Muscle of arm (tissue), 12 donors: ENCODE measurements around the gene ARL15. TPM values are rescaled to one million over a fixed set of nuclear protein-coding genes. Genes with fewer than 3 reads are reported as not detected.
A peak's percentile ranks its signal among the peaks of the same experiment; 100 is the strongest.

ENCODE experiments used
- DNase-seq: peaks from one replicate; pipeline ENCODE4 v3.0.0-alpha.2; 2013
- polyA plus RNA-seq, 12 donors: library from polyadenylated mRNA; unstranded; fragments of 120-200 nt; gene quantifications; one replicate each; pipeline ENCODE4 v1.2.1, GENCODE V29; 2013; ENCODE audit not compliant: insufficient read length in 12 of 12

Gene ARL15
- polyA plus RNA-seq, 12 donors = 22.9 to 139 (median 30.5) TPM

DNA sequence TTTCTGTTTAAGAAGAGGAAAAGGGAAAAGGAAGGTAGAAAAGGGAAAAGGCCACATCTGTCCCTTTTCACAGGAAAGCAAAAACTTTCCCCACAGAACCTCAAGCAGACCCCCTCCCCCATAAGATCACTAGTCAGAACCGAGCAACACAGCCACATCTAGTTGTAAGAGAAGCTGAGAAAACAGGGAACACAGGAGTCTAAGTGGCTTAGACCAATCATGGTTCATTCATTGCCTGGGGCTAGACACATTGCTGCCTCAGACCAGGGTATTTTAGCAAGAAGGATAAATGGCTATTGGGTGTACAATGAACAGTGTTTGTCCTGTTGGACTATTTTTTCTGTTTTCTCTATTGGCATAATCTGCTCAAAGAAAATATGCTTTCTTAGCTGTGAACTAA is 98.0 kb downstream of the ARL15 start:
- DNase-seq = no peak

DNA sequence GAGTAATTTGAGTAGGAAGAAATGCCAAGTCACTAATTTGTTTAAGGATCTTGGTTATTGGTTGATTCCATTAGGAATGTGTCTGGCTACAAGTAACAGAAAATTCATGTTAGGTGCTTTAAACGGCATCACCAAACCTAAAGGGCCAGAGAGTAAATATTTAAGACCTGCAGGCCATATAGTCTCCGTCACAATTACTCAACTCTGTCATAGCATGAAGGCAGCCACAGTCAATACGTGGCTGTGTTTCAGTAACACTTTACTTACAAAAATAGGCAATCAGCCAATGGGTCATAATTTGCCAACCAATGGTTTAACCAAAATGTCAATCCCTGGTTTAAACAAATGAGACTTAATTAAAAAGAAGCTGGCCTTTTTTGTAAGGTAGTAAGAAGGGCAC is 98.5 kb downstream of the ARL15 start:
- DNase-seq = no peak

DNA sequence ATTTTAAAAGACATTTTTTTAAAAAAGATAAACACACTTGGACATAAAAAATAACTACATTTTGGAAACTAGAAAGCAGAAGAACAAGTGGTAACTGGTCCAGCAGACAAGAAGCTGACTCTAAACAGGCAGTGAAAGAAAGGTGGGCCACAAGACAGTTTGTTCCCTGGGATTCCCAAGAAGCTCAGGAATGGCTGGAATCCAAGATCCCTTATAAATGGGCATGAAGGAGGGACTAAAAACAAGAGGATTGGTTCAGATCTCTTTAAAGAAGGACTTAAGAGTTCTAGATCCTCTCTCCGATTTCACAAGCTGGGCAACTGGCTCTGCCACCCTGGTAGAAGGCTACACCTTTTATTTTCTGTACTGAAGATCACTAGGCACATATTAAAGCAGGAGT is 102.8 kb downstream of the ARL15 start:
- DNase-seq = no peak

- no peak for DNase-seq
Measured at GRCh38 chr5:54206580-54207229, 103.7 kb downstream of the ARL15 start.

GRCh38 chr5:54205918-54206317 is 104.5 kb downstream of the ARL15 start:
- no peak for DNase-seq

DNA sequence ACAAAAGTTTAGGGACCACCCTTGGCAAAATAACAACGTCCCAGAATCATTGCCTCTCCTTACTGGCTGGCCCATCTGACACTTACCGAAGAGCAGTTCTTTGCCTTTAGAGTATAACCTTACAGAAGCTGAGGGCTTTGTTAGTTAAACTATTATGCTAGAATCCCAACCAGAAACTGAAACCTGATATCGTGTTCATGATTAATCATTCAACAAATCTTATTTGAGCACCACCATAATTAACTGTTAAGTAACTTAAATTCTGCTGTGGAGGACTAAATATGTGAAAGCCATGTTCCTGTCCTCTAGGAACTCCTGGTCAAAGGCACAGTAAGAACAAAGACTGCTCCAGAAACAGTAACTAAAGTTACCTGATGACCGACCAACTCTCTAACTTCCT is 104.9 kb downstream of the ARL15 start:
- no peak for DNase-seq

DNA sequence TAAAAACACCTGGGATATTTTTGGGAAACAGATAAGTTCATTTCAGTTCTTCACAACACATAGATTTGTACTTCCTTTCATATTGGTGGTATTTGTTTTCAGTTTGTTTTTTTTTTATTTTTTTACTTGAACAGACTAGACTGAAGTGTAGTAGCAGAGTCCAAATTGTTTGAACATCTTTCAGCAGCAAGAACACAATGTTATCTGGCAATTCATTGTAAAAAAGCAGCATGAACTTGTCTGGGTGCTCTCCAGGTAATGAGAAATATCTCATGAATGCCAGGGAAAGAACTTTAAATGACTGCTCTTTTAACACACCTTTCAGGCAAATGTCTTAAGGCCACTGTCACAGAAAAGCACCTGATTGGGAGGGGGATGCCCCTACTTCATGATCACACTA is 113.4 kb downstream of the ARL15 start:
- no peak for DNase-seq

DNA sequence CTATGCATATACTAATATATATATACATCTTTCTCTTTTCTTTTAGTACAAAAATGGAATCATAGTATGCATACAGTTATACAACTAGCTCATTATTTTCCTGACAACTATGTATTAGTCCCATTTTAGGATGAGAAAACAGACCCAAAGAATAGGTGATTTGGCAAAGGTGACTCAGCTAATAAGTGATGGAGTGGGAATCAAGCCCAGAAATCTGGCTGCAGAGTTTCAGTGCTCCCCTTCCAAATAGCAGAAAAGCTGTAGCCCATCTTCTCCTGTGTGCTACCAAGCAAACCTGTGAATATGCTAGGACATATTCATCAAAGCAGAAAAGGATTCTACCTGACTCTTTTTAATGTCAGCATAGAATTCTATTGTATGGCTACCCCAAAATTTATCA is 114.7 kb downstream of the ARL15 start:
- DNase-seq = no peak

- peak; percentile 52 for DNase-seq
Measured at GRCh38 chr5:54194318-54194717, 116.1 kb downstream of the ARL15 start.

DNA sequence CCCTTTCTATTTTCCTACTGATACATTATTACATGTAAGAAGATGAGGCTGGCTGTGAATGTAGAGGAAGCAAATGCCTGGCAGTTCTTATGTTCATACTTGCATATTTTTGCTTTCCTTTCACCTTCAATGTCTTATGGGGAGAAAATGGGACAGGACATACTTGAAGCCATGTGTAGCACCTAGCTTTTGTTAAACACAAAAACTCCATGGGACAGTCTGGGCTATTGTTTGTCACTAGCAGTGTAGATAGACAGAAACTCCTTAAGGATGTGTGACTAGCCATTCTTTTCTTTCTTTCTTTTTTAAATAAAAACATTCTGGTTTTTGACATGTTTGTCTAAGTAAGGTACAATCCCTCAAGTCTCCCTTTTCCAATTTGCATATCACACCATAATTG is 122.7 kb downstream of the ARL15 start:
- DNase-seq = no peak

DNA sequence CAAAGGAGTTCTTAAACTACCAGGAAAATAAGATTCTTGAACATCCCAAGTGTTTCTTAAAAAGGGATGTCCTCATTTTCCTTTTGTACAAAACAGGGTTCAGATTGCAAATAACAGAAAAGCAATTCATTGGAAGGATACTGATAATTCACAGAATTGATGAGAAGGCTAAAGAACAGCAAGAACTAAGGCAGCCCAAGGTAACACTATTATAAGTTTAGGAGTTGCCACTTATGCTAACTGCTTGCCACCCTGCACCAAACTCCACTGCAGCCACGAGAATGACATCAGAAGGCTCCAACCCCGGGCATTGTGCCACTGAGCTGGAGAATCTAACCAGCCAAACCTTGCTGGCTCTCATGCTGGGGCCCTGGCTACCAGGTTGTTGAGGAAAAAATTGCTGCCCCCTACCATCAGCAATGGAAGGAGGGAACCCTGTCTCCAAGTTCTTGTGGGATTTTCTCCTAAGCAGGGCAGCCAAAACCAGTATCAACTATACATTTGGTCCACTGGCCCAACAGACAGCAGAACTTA is 123.4 kb downstream of the ARL15 start:
- no peak for DNase-seq

GRCh38 chr5:54186108-54186507 is 124.3 kb downstream of the ARL15 start:
- DNase-seq = no peak

DNA sequence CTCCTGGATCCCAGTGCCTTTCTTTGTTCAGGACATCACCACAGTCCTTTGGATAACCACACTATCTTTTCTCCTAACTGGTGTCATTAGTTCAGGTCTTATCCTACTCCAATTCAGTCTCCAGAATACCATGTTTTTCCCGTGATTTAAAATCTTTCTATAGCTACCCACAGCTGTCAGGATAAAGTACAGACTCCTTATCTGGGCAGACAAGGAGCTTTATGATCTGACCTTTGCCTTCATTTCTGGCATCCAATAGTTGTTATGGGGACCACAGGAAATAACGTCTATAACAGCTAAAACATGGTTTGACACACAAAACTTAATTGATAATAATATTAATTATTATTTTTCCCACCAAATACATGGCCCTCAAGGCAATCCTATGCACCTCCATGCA is 125.6 kb downstream of the ARL15 start:
- no peak for DNase-seq

- no peak for DNase-seq
Measured at GRCh38 chr5:54180630-54181031, 129.7 kb downstream of the ARL15 start.

- DNase-seq = no peak
Measured at GRCh38 chr5:54178991-54179390, 131.4 kb downstream of the ARL15 start.

DNA sequence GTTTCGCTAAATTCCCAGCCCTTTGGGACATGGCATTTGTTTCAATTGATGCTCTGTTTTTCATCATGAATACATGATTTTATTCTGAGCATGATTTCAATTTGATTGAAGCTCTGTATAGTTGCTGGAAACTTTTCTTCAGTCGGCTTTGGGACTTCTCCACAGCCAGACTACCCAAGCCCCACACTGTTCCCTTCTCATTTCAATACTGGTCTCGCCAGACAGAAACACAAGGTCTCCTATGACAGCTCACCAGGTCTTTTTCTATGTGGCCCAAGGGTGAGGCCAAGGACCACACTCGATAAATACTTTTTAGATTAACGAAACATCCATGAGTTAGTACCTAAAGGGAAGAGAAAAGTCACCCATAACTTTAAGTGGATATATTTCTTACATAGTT is 132.2 kb downstream of the ARL15 start:
- no peak for DNase-seq

DNA sequence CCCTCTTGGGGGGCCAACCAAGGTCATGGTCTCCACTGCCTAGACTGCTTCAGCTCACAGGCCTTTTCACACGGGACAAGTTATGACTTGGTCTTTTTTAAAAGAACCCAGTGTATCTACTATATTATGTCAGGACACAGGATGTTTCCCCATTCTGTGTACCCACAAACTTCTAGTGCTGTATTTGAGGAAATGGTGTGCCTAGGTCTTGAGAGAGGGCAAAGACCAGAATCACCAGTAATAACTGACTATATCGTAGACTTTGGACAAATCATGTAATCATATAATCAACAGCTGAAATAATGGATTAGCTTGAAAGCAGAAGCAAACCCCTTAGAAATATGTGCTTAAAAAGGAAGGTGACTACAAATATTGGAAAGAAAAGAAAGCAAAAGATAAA is 133.3 kb downstream of the ARL15 start:
- DNase-seq = no peak

- DNase-seq = no peak
Measured at GRCh38 chr5:54176066-54176830, 134.1 kb downstream of the ARL15 start.

- DNase-seq = no peak
Measured at GRCh38 chr5:54173251-54173650, 137.1 kb downstream of the ARL15 start.

DNA sequence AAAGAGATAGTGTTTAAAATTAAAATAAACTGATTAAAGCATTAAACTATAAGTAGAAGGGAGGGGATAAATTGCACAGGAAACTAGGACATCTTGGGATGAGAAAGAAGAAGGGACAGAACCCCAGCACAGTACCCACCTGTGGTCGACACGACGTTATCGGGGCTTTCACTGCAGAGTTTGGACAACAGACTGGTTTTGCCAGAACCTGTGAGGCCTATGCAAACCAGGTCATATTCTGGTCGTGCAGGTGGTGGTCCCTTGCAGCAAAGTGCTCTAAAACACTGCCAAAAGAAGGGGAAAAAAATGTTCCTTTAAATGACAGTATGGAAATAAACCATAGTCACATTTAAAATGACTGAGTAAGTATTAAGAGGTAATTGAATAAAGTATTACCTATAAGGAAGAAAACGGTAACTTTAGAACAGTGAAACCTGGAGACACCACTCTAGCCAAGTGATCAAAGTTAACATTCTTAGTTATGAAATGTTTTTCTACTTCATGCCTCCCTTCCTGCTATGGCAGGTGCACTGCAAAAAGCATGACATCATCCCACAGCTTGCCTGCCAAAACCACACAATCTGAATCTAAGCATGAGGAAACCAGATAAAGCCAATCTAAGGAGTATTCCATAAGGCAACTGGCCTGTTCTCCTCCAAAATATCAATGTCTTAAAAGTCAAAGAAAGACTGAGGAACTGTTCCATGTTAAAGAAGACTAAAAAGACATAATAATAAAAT is 138.6 kb downstream of the ARL15 start:
- no peak for DNase-seq

- DNase-seq = no peak
Measured at GRCh38 chr5:54165687-54166086, 144.7 kb downstream of the ARL15 start.

DNA sequence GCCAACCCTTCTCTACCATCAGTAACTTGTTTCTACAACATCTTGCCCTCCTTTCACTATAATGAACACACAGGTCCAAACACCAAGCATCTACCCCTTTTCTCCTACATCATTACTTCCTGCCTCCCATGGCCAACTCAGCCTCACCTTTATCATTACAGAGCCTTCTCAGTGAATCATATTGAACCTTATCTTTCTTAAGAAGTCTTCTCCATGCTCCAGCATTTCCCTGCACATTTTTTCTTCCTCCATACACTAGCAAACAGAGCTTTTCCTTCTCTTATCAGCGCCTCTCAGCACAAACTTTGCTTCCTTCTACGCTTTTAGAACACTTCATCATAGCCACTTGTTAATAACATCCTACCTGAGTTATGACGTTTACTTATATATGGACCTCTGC is 148.2 kb downstream of the ARL15 start:
- DNase-seq = no peak

GRCh38 chr5:54160329-54160728 is 150.0 kb downstream of the ARL15 start:
- no peak for DNase-seq
